ENCODE results near the gene RSF1. TPM values are rescaled to one million over a fixed set of nuclear protein-coding genes. Genes with fewer than 3 reads are reported as not detected.
"Not testable (repeated sequence)": the region's sequence is repeated elsewhere in the genome, so short reads cannot be mapped to it uniquely, and the experiment has no call there.

The RSF1 gene
- 14.5 and 33.9 TPM in 2 replicates for total RNA-seq

GRCh38 chr11:77820565-77821348 lies at the start of gene RSF1, which contains the start of gene AAMDC:
RSF1 (minus strand) TSS chr11:77820722; CDS start chr11:77820714, 8 bp downstream.
AAMDC (plus strand) TSS chr11:77821144; CDS start chr11:77842497, 21,353 bp downstream.
- Histone ChIP-seq H3K36me3 (ENCODE audit: control insufficient read depth, insufficient read depth, low read length) (no peaks in the 10 kb centered on the region), H3K27me3 (ENCODE audit: control insufficient read depth, insufficient read depth, low read length) (no peaks in the 10 kb centered on the region), H3K4me3 (ENCODE audit: low read depth, low read length) (peak within 1 kb of the TSS; percentile 94)
- no peak for FAIRE-seq
- TF ChIP-seq CTCF (IDR thresholded peaks at IDR 0.05; ENCODE audit: insufficient read depth, low read length, severe bottlenecking) = peak; percentile 94
- peak; percentile 93 for DNase-seq (ENCODE audit: low read depth)

GRCh38 chr11:77868744-77869143 lies 48.2 kb upstream of the RSF1 start:
- no peak for FAIRE-seq
- no peaks in the 10 kb centered on the region for H3K27me3 ChIP-seq (ENCODE audit: control insufficient read depth, insufficient read depth, low read length)

GRCh38 chr11:77866336-77866735 lies 45.8 kb upstream of the RSF1 start:
- FAIRE-seq (no peak), DNase-seq (ENCODE audit: low read depth) (no peak)
- Histone ChIP-seq H3K27me3 (ENCODE audit: control insufficient read depth, insufficient read depth, low read length) (no peaks in the 10 kb centered on the region), H3K4me3 (ENCODE audit: low read depth, low read length) (no peak overlapping the region), H3K36me3 (ENCODE audit: control insufficient read depth, insufficient read depth, low read length) (no peaks in the 10 kb centered on the region)
- TF ChIP-seq CTCF (IDR thresholded peaks at IDR 0.05; ENCODE audit: insufficient read depth, low read length, severe bottlenecking) = no peak

More at GRCh38 chr11:77868744-77869143, 48.2 kb upstream of the RSF1 start:
- H3K4me3 ChIP-seq (ENCODE audit: low read depth, low read length) = no peak overlapping the region
- TF ChIP-seq CTCF (IDR thresholded peaks at IDR 0.05; ENCODE audit: insufficient read depth, low read length, severe bottlenecking) = no peak
- no peaks in the 10 kb centered on the region for H3K36me3 ChIP-seq (ENCODE audit: control insufficient read depth, insufficient read depth, low read length)
- DNase-seq (ENCODE audit: low read depth) = no peak

GRCh38 chr11:77865805-77866204 lies 45.3 kb upstream of the RSF1 start:
- Histone ChIP-seq H3K36me3 (ENCODE audit: control insufficient read depth, insufficient read depth, low read length) (no peaks in the 10 kb centered on the region), H3K4me3 (ENCODE audit: low read depth, low read length) (no peak overlapping the region), H3K27me3 (ENCODE audit: control insufficient read depth, insufficient read depth, low read length) (no peaks in the 10 kb centered on the region)
- FAIRE-seq (no peak), DNase-seq (ENCODE audit: low read depth) (no peak)
- TF ChIP-seq CTCF (IDR thresholded peaks at IDR 0.05; ENCODE audit: insufficient read depth, low read length, severe bottlenecking) = no peak

GRCh38 chr11:77861444-77861843 lies 40.9 kb upstream of the RSF1 start:
- not testable (repeated sequence) for H3K36me3 ChIP-seq (ENCODE audit: control insufficient read depth, insufficient read depth, low read length)

GRCh38 chr11:77857906-77858457 lies 37.5 kb upstream of the RSF1 start:
- DNase-seq (ENCODE audit: low read depth); FAIRE-seq; H3K4me3 ChIP-seq (ENCODE audit: low read depth, low read length); H3K27me3 ChIP-seq (ENCODE audit: control insufficient read depth, insufficient read depth, low read length); H3K36me3 ChIP-seq (ENCODE audit: control insufficient read depth, insufficient read depth, low read length): not testable (repeated sequence)

More at GRCh38 chr11:77861444-77861843, 40.9 kb upstream of the RSF1 start:
- not testable (repeated sequence) for DNase-seq (ENCODE audit: low read depth); FAIRE-seq; H3K4me3 ChIP-seq (ENCODE audit: low read depth, low read length); H3K27me3 ChIP-seq (ENCODE audit: control insufficient read depth, insufficient read depth, low read length)

Measured in bronchial epithelial cell (primary cell).